Measurements from ENCODE around the gene CLK2. TPM values are rescaled to one million over a fixed set of nuclear protein-coding genes. Genes with fewer than 3 reads are reported as not detected.

The CLK2 gene
- 15.5 and 45.7 TPM in 2 replicates for total RNA-seq

GRCh38 chr1:155273343-155274245 is at the start of gene CLK2:
TSS of gene CLK2 (minus strand) at chr1:155273504. CDS start at chr1:155270977, 2,527 bp downstream.

GRCh38 chr1:155320661-155321617 is 47.6 kb upstream of the CLK2 start, which contains the start of gene RUSC1:
TSS of gene RUSC1 (plus strand) at chr1:155320894. CDS start at chr1:155321774, 880 bp downstream.

DNA sequence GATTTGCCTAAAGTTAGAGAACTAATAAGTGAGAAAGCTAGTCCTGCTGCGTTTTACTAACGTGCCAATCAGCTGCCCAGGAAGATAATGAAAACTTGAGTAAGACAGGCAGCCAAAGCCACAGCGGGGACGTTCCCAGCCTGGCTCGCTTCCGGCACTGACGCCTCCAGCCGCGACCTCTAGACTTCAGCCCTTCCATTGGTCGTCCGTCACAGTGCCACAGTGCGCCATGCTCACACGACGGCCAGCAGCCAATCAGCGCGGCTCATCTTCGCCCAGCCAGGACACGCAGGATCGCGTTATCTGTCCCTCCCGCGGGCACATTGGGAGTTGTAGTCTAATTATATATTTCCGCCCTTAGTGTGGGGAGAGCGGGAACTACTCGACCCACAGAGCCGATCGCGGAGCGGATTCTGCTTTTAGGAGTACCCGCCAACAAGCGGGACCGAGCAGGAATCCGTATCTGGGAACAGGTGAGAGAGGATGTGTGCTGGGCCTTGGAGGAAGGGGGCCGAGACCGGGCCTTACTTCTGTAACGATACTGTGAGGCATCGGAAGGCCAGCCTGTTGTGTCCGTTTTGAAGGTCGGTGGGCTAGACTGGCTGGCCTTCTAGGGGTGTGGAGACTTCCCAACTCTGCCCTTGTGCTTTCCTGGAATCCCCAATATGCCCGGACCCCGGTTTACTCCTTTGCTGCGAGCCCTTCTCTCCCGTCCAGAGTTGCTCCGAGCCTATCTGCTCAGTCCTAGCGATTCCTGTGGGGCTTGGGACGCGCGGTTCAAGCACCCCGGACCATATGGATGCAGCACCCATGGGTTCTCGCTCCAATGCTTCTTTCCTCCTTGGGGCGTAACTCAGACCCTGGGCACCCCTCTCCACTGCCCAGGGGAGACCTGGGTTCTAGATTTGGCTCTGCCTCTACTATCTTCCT is 35.5 kb upstream of the CLK2 start, which contains the start of gene FDPS:
Gene FDPS (plus strand): TSS at position 374 of the 930 bp plus-strand sequence. CDS start 924 bp downstream, outside the sequence.

GRCh38 chr1:155301342-155301841 is 28.1 kb upstream of the CLK2 start, which contains the start of gene PKLR:
TSS of gene PKLR (minus strand) at chr1:155301438. CDS start at chr1:155301395, 43 bp downstream.

DNA sequence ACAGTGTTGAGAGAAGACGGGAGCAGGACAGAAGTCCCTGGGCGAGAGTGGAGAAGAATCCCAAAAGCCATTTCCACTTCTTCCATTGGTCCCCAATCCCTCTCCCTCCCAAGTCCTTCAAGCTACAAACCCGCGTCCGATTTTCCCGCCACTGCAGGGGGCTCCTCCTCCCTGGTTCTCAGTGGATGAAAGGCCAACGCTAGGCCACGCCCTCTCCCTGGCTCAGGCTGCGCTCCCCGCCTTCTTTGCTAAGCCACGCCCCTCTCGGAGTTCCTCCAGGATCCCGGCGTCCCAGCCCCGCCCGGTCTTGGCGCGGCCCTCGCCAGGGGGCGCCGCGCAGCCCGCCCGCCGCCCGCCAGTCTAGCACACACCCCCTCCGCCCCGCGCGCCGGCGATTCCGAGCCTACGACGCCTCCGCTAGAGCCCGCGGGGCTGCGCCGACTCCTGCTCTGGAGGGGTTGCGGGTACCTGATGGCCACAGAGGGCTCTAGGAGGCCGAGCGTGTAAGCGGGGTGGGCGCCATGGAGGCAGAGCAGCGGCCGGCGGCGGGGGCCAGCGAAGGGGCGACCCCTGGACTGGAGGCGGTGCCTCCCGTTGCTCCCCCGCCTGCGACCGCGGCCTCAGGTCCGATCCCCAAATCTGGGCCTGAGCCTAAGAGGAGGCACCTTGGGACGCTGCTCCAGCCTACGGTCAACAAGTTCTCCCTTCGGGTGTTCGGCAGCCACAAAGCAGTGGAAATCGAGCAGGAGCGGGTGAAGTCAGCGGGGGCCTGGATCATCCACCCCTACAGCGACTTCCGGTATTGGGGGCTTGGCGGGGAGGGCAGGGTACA is 4.0 kb upstream of the CLK2 start, which contains the start of gene HCN3:
Gene HCN3 (plus strand): TSS at position 394 of the 832 bp plus-strand sequence. CDS start 128 bp downstream, at position 522.

GRCh38 chr1:155261852-155262673 is 11.2 kb downstream of the CLK2 start, which contains the start of gene SCAMP3:
TSS of gene SCAMP3 (minus strand) at chr1:155262360. CDS start at chr1:155262151, 209 bp downstream.

GRCh38 chr1:155255243-155256007 is 17.9 kb downstream of the CLK2 start, which contains the start of gene ENTREP3:
TSS of gene ENTREP3 (minus strand) at chr1:155255483. CDS start at chr1:155254877, 606 bp downstream.

Other genes starting within 250 kb of the CLK2 start
- under 0.01 and 0.13 TPM in 2 replicates for gene DCST2, start 239.7 kb downstream of the CLK2 start, total RNA-seq
- gene DCST1, start 239.7 kb downstream of the CLK2 start, total RNA-seq, result not detected in 2 replicates
- 241 and 324 TPM in 2 replicates for gene ADAM15, start 222.2 kb downstream of the CLK2 start, total RNA-seq
- gene EFNA4, start 209.8 kb downstream of the CLK2 start, total RNA-seq, result 4.2 and 13.6 TPM in 2 replicates
- 1.3 and 1.8 TPM in 2 replicates for gene EFNA3, start 194.7 kb downstream of the CLK2 start, total RNA-seq
- 99.7 and 161 TPM in 2 replicates for gene EFNA1, start 145.6 kb downstream of the CLK2 start, total RNA-seq
- 22.8 and 26.1 TPM in 2 replicates for gene SLC50A1, start 137.7 kb downstream of the CLK2 start, total RNA-seq
- gene DPM3, start 133.0 kb downstream of the CLK2 start, total RNA-seq, result 20.9 and 56.7 TPM in 2 replicates
- gene KRTCAP2, start 100.2 kb downstream of the CLK2 start, total RNA-seq, result 96.2 and 98.4 TPM in 2 replicates
- 1.6 and 4.5 TPM in 2 replicates for gene TRIM46, start 99.7 kb downstream of the CLK2 start, total RNA-seq
- gene THBS3, start 65.6 kb downstream of the CLK2 start, total RNA-seq, result 9.4 and 18.5 TPM in 2 replicates
- 30.3 and 31.6 TPM in 2 replicates for gene MTX1, start 64.8 kb downstream of the CLK2 start, total RNA-seq
- 3.4 and 7.2 TPM in 2 replicates for gene ENTREP3, start 18.0 kb downstream of the CLK2 start, total RNA-seq
- 27.2 and 45.4 TPM in 2 replicates for gene SCAMP3, start 11.1 kb downstream of the CLK2 start, total RNA-seq
- 0.32 and 1.0 TPM in 2 replicates for gene HCN3, start 4.0 kb upstream of the CLK2 start, total RNA-seq
- 0.06 TPM in 1 of 2 replicates, not detected in the other for gene PKLR, start 27.9 kb upstream of the CLK2 start, total RNA-seq
- 337 and 454 TPM in 2 replicates for gene FDPS, start 35.4 kb upstream of the CLK2 start, total RNA-seq
- gene RUSC1, start 47.4 kb upstream of the CLK2 start, total RNA-seq, result 11.3 and 12.4 TPM in 2 replicates

Data from bladder microvascular endothelial cell (primary cell).